ENCODE data around the gene WASHC4. TPM values are rescaled to one million over a fixed set of nuclear protein-coding genes. Genes with fewer than 3 reads are reported as not detected.

WASHC4 gene
- total RNA-seq, 1 donor from 2014 or later, result 32.0 TPM

DNA sequence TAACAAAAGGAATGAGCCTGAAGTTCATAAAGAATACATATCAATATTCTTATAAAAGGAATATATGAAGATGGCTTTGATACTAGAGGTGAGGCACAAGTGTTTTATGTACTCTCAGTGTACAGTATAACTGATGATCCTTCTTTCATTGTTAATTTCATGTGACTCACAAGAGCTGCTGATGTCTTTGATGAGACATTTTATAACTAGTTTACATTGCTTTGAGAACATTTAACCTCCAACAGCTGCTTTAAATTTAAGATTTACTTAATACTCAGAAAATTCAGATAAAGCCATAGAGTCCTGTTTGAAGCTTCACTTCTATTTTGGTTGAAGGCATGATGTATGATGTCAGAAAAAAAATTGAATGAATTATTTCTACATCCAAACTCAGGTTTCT lies 59.8 kb downstream of the WASHC4 start:
- no peak for DNase-seq (ENCODE audit: low read depth, low spot score)
- Mint-ChIP-seq H3K36me3 (ENCODE audit: low read depth) (peaks cover 6% of the 10 kb centered on the region), H3K4me3 (no peak overlapping the region), H3K4me1 (no peaks in the 10 kb centered on the region), H3K27me3 (ENCODE audit: low read depth) (no peaks in the 10 kb centered on the region), H3K27ac (ENCODE audit: unreplicated experiment) (no peak overlapping the region), H3K9me3 (no peaks in the 10 kb centered on the region)
- TF ChIP-seq, protein P1, sequence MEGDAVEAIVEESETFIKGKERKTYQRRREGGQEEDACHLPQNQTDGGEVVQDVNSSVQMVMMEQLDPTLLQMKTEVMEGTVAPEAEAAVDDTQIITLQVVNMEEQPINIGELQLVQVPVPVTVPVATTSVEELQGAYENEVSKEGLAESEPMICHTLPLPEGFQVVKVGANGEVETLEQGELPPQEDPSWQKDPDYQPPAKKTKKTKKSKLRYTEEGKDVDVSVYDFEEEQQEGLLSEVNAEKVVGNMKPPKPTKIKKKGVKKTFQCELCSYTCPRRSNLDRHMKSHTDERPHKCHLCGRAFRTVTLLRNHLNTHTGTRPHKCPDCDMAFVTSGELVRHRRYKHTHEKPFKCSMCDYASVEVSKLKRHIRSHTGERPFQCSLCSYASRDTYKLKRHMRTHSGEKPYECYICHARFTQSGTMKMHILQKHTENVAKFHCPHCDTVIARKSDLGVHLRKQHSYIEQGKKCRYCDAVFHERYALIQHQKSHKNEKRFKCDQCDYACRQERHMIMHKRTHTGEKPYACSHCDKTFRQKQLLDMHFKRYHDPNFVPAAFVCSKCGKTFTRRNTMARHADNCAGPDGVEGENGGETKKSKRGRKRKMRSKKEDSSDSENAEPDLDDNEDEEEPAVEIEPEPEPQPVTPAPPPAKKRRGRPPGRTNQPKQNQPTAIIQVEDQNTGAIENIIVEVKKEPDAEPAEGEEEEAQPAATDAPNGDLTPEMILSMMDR (conservative IDR thresholded peaks at IDR 0.05), result no peak

DNA sequence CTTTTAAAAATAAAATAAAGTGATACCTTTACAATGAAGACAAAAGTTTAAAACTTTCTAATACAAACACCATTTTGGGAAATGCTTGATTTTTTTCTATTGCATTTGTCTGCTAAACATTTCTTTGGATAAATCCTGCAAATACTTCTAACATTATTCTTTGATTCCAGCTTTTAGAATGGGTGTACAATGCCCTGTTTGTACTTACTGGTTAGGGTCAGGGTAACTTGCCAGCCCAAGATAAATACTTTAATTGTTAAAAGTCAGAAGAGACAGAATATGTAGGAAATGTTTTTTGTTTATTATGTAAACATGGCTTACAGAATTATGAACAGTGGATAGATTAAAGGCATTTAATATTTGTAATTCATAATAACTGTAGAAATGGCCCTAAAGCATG lies 60.5 kb downstream of the WASHC4 start:
- peaks cover 4% of the 10 kb centered on the region for H3K36me3 Mint-ChIP-seq (ENCODE audit: low read depth)
- H3K9me3 Mint-ChIP-seq, result no peaks in the 10 kb centered on the region
- no peaks in the 10 kb centered on the region for H3K27me3 Mint-ChIP-seq (ENCODE audit: low read depth)
- TF ChIP-seq, protein P1 (conservative IDR thresholded peaks at IDR 0.05), result no peak
- H3K27ac Mint-ChIP-seq (ENCODE audit: unreplicated experiment), result no peak overlapping the region
- H3K4me1 Mint-ChIP-seq, result no peaks in the 10 kb centered on the region
- no peak for DNase-seq (ENCODE audit: low read depth, low spot score)
- H3K4me3 Mint-ChIP-seq, result no peak overlapping the region

DNA sequence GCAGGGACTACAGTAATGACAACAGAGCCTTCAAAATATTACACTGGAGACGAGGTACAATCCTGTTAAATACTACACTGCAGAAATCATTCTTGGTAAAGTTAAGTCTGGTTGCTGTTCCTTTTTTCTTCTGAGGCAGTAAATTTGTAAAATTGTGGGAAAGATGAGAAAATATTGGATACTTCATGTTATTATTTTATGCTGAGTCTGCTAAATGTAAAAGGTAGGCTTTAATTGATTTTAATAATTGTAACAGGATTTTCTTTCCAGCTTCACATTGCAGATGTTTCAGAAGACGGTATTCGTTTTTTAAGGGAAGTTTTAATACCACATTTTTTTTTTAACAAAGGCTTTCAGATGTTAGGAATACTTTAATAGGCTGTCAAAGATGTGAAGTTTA lies 62.6 kb downstream of the WASHC4 start:
- DNase-seq (ENCODE audit: low read depth, low spot score), result no peak
- Mint-ChIP-seq H3K36me3 (ENCODE audit: low read depth) (peaks cover 2% of the 10 kb centered on the region), H3K4me1 (no peaks in the 10 kb centered on the region), H3K9me3 (no peaks in the 10 kb centered on the region), H3K27me3 (ENCODE audit: low read depth) (no peaks in the 10 kb centered on the region), H3K27ac (ENCODE audit: unreplicated experiment) (no peak overlapping the region), H3K4me3 (no peak overlapping the region)
- TF ChIP-seq, protein P1 (conservative IDR thresholded peaks at IDR 0.05), result no peak

DNA sequence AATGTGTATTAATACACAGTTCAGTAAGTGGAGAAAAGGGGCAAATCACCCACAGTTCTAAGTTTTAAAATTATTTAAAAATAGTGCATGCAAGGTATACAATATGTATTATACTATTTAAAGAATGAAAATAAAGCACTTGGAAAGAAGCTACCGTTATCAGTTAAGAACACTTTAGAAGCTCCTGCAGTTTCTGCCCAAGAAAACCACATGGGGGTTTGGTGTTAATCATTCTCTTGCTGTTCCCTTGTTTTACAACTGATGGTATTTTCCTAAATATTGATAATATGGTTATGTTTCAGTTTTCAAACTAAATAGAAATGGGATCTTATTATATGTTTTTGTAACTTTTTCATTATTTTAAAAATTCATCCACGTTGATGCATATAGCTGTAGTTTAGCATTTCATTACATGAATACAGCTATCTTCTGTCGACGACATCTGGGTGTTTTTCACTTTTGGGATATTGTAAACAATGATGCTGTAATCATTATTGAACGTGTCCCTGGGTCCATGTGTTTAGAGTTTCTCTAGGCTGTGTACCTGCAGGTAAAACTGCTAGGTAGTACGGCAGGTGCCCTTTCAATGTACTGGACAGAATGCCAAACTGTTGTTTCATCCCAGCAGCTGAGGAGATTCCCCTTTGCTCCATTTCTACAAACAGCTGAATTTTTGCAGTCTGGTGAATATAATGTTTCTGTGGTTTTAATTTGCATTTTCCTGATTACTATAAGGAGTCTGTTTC lies 64.3 kb downstream of the WASHC4 start:
- Mint-ChIP-seq H3K36me3 (ENCODE audit: low read depth) (peaks cover 17% of the 10 kb centered on the region), H3K27ac (ENCODE audit: unreplicated experiment) (no peak overlapping the region), H3K27me3 (ENCODE audit: low read depth) (no peaks in the 10 kb centered on the region), H3K9me3 (no peaks in the 10 kb centered on the region), H3K4me3 (no peak overlapping the region), H3K4me1 (no peaks in the 10 kb centered on the region)
- TF ChIP-seq, protein P1 (conservative IDR thresholded peaks at IDR 0.05), result no peak
- no peak for DNase-seq (ENCODE audit: low read depth, low spot score)

DNA sequence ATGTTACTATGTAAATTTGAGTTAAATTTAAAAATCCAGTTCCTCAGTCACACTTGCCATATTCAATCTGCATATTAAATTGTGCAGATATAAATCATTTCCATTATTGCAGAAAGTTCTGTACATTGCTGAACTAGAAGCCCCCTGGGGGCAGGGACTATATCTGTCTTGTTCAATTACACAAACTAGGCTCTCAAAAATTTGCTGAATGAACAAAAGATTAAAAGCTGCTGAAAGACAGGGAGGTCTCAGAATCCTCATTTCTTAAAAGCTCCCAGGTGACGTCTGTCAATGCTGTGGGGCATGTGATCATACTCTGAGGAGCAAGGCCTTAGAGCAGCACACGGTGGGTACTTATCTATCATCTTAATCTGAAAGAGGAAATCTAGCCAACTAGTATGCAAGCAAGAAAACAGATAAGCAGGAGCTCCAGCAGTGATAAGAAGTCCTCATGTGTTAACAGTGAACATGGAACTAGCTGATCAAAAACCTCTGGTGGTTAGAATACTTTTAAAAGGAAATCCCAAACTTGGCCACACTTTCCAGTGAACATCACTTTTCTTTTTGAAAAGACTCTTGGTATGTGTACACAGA lies 68.0 kb downstream of the WASHC4 start:
- no peaks in the 10 kb centered on the region for H3K27me3 Mint-ChIP-seq (ENCODE audit: low read depth)
- H3K36me3 Mint-ChIP-seq (ENCODE audit: low read depth), result peaks cover 35% of the 10 kb centered on the region

More for the DNA sequence above, 68.0 kb downstream of the WASHC4 start:
- Mint-ChIP-seq H3K27ac (ENCODE audit: unreplicated experiment) (peak overlapping the region; percentile 35), H3K9me3 (peaks cover 7% of the 10 kb centered on the region), H3K4me3 (no peak overlapping the region), H3K4me1 (no peaks in the 10 kb centered on the region)
- TF ChIP-seq, protein P1 (conservative IDR thresholded peaks at IDR 0.05), result no peak
- no peak for DNase-seq (ENCODE audit: low read depth, low spot score)
